ENCODE measurements around the gene AGO3. TPM values are rescaled to one million over a fixed set of nuclear protein-coding genes. Genes with fewer than 3 reads are reported as not detected.

The AGO3 gene
- total and polyA plus RNA-seq, 2 donors (not counting 3 experiments of a cell fraction or from before 2014, with no cell fraction given), result 10.4 to 21.1 TPM

DNA sequence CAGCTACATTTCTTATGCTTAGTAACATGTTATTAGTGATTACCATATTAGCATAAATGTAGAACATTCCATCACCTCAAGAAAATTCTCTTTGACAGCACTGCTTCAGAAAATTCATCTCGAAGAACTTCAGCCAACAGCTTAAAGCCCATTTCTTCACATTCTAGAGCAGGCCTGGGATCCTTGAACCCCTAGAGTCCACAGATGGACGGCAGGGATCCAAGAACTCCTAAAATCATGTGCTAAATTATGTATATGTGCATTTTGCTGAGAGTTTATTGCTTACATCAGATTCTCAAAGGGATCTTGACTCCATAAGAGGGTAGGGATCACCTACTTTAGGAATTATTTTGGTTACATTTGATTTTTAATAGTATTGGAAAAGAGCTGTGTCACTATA, 76.8 kb downstream of the AGO3 start:
- POLR2A ChIA-PET, result no interaction called here
- dilution Hi-C loops (cut with MboI; ENCODE audit: extremely low pct_ligation_motif_present, low sequenced_read_pairs) (no loop called here), intact Hi-C loops (cut with micrococcal nuclease) (loop anchor here (2.0 kb wide), 1 partner anchor 77 kb away; the partner anchor contains the start of gene AGO3)
- Histone ChIP-seq H3K4me2 (ENCODE audit: insufficient read depth, low read length) (no peak overlapping the region), H3K9me1 (replicated peaks; ENCODE audit: control insufficient read depth, extremely low read depth, insufficient read depth, low read length) (no peaks in the 10 kb centered on the region), H3K27ac (ENCODE audit: insufficient read depth, low read depth, low read length) (peak overlapping the region; percentile 96), H3K4me1 (ENCODE audit: control insufficient read depth, extremely low read depth, insufficient read depth, low read length) (peaks cover 17% of the 10 kb centered on the region), H3K79me2 (ENCODE audit: control insufficient read depth, insufficient read depth, low read length) (no peaks in the 10 kb centered on the region), H3K9me3 (replicated peaks; ENCODE audit: control insufficient read depth, insufficient read depth, low read length) (no peaks in the 10 kb centered on the region), H3K36me3 (ENCODE audit: control insufficient read depth in 2 of 2, extremely low read depth in 1 of 2, insufficient read depth in 2 of 2, low read length in 2 of 2) (no peaks in the 10 kb centered on the region), H4K20me1 (replicated peaks; ENCODE audit: control insufficient read depth, extremely low read depth, insufficient read depth, low read length) (no peaks in the 10 kb centered on the region), H3K9ac (replicated peaks; ENCODE audit: extremely low read depth, insufficient read depth, low read length) (no peak overlapping the region), H3K27me3 (ENCODE audit: control insufficient read depth in 2 of 2, insufficient read depth in 2 of 2, low read length in 2 of 2) (no peaks in the 10 kb centered on the region), H3K4me3 (replicated peaks in 1 of 3; ENCODE audit: insufficient read depth in 1 of 3, low read depth in 1 of 3, low read length in 3 of 3) (no peak overlapping the region), H2AFZ (ENCODE audit: low read depth, low read length) (no peak overlapping the region)
- no peak for FAIRE-seq
- TF ChIP-seq POLR2A (IDR thresholded peaks at IDR 0.05; ENCODE audit: low read depth, low read length), result no peak
- TF ChIP-seq MYC (IDR thresholded peaks at IDR 0.05; ENCODE audit: low read depth, low read length), result no peak
- no peak for TF ChIP-seq MAX (IDR thresholded peaks at IDR 0.05; ENCODE audit: insufficient read depth, insufficient read length)
- TF ChIP-seq CTCF (IDR thresholded peaks at IDR 0.05; ENCODE audit: extremely low read depth in 1 of 2, insufficient read depth in 1 of 2, low read depth in 1 of 2, low read length in 2 of 2), result no peak
- TF ChIP-seq GATA2 (IDR thresholded peaks at IDR 0.05; ENCODE audit: insufficient read depth, insufficient read length, low read depth, low read length), result no peak
- no peak for TF ChIP-seq FOS (IDR thresholded peaks at IDR 0.05; ENCODE audit: borderline replicate concordance, insufficient read depth, low read length)
- TF ChIP-seq POLR2AphosphoS5 (IDR thresholded peaks at IDR 0.05; ENCODE audit: insufficient read depth, low read depth, low read length), result no peak
- TF ChIP-seq JUN (IDR thresholded peaks at IDR 0.05; ENCODE audit: borderline replicate concordance, insufficient read depth, insufficient read length, low read depth), result no peak
- TF ChIP-seq EZH2 (IDR thresholded peaks at IDR 0.05; ENCODE audit: borderline replicate concordance, low read depth, low read length, severe bottlenecking), result no peak
- BruUV-seq (replicated peaks), result no TSS peak
- CTCF ChIA-PET, result interaction anchor here (0.8 to 1.2 kb wide), 5 partner anchors 9 to 125 kb away, joined by 3 read pairs; partner anchors contain the start of genes AGO1 and TEKT2
- DNase-seq (ENCODE audit: low read depth, low spot score), result no peak

Measured in endothelial cell of umbilical vein (primary cell).